Measurements from ENCODE around the gene USE1.

The USE1 gene

DNA sequence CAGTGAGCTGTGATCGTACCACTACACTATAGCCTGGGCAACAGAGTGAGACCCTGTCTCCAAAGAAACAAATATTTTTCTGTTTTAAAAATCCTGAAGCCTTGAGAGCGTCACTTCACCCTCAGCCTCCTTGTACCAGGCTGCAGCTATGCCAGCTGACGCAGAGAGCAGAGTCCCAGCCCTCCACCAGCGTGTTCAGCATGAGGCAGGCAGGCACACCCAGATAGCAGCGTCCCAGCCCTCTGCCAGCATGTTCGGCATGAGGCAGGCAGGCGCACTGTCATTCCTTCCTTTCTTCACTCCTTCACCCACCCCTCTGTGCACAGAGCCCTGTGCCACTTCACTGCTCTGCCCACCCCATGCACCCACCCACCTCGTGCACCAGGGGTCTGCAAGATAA is 43.3 kb upstream of the USE1 start:
- no peaks in the 10 kb centered on the region for H3K9me2 ChIP-seq (replicated peaks; ENCODE audit: low read depth, low read length)
- H4K20me1 ChIP-seq (ENCODE audit: insufficient read depth, low read length, poor library complexity, severe bottlenecking) = no peaks in the 10 kb centered on the region
- H3K27me3 ChIP-seq (ENCODE audit: insufficient read depth, low read length, poor library complexity, severe bottlenecking) = no peaks in the 10 kb centered on the region
- H2AFZ ChIP-seq (ENCODE audit: low read length) = no peak overlapping the region
- no peak overlapping the region for H3K4me3 ChIP-seq (ENCODE audit: low read length, poor library complexity, severe bottlenecking)
- H3K4me1 ChIP-seq (ENCODE audit: insufficient read depth, low read length, poor library complexity, severe bottlenecking) = no peaks in the 10 kb centered on the region
- no peak overlapping the region for H3K4me2 ChIP-seq (ENCODE audit: low read depth, low read length, poor library complexity, severe bottlenecking)
- no peaks in the 10 kb centered on the region for H3F3A ChIP-seq (ENCODE audit: low read depth)
- H3K9me3 ChIP-seq (ENCODE audit: insufficient read depth, low read depth, low read length) = no peaks in the 10 kb centered on the region
- TF ChIP-seq EZH2phosphoT487 (IDR thresholded peaks at IDR 0.05; ENCODE audit: borderline replicate concordance) = no peak
- TF ChIP-seq CTCF (conservative IDR thresholded peaks at IDR 0.05; ENCODE audit: low read length) = no peak
- peaks cover 67% of the 10 kb centered on the region; the same call in 1 of the 2 replicates for H3K36me3 ChIP-seq (ENCODE audit: insufficient read depth, low read length)
- H3K9ac ChIP-seq (ENCODE audit: low read depth, low read length, poor library complexity, severe bottlenecking) = no peak overlapping the region
- no peaks in the 10 kb centered on the region for H3K79me2 ChIP-seq (ENCODE audit: insufficient read depth, low read length)

DNA sequence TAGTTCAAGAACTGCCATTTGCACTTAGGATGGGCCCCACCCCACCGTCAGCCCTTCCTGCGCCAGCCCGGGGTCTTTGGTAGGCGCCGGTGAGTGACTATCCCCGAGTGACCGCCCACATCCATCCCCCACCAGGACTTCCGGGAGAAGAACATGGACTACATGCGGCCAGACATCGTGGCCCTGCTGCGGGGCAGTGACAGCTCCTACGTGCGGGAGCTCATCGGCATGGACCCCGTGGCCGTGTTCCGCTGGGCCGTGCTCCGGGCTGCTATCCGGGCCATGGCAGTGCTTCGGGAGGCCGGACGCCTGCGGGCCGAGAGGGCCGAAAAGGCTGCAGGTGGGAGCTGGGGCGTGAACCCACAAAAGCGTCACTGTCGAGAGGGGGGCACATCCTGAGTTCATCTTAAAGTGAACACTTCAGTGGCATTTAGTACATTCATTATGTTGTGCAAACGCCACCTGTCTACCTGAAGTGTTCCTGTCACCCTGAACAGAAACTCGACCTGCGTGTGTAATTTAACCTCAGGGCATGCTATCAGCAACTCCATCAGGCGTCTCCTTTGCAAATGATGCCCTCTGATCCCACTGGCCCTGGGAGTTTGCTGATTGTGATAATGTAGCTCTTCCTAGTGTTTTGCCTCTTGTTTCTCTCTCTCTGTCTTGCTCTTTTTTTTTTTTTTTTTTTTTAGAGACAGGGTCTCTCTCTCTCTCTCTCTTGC is 42.4 kb upstream of the USE1 start:
- TF ChIP-seq EZH2phosphoT487 (IDR thresholded peaks at IDR 0.05; ENCODE audit: borderline replicate concordance) (no peak), CTCF (conservative IDR thresholded peaks at IDR 0.05; ENCODE audit: low read length) (no peak)
- Histone ChIP-seq H3K27me3 (ENCODE audit: insufficient read depth, low read length, poor library complexity, severe bottlenecking) (no peaks in the 10 kb centered on the region), H3K9ac (ENCODE audit: low read depth, low read length, poor library complexity, severe bottlenecking) (no peak overlapping the region), H2AFZ (ENCODE audit: low read length) (no peak overlapping the region), H3F3A (ENCODE audit: low read depth) (no peaks in the 10 kb centered on the region), H3K9me2 (replicated peaks; ENCODE audit: low read depth, low read length) (no peaks in the 10 kb centered on the region), H3K4me1 (ENCODE audit: insufficient read depth, low read length, poor library complexity, severe bottlenecking) (no peaks in the 10 kb centered on the region), H3K79me2 (ENCODE audit: insufficient read depth, low read length) (no peaks in the 10 kb centered on the region), H3K4me2 (ENCODE audit: low read depth, low read length, poor library complexity, severe bottlenecking) (no peak overlapping the region), H3K4me3 (ENCODE audit: low read length, poor library complexity, severe bottlenecking) (no peak overlapping the region), H4K20me1 (ENCODE audit: insufficient read depth, low read length, poor library complexity, severe bottlenecking) (no peaks in the 10 kb centered on the region), H3K36me3 (ENCODE audit: insufficient read depth, low read length) (peaks cover 72% of the 10 kb centered on the region; the same call in 1 of the 2 replicates), H3K9me3 (ENCODE audit: insufficient read depth, low read depth, low read length) (no peaks in the 10 kb centered on the region)

- Histone ChIP-seq H3K4me3 (ENCODE audit: low read length, poor library complexity, severe bottlenecking) (no peak overlapping the region), H4K20me1 (ENCODE audit: insufficient read depth, low read length, poor library complexity, severe bottlenecking) (no peaks in the 10 kb centered on the region), H3K79me2 (ENCODE audit: insufficient read depth, low read length) (no peaks in the 10 kb centered on the region), H2AFZ (ENCODE audit: low read length) (no peak overlapping the region), H3F3A (ENCODE audit: low read depth) (no peaks in the 10 kb centered on the region), H3K9me3 (ENCODE audit: insufficient read depth, low read depth, low read length) (no peaks in the 10 kb centered on the region), H3K4me1 (ENCODE audit: insufficient read depth, low read length, poor library complexity, severe bottlenecking) (peaks cover 3% of the 10 kb centered on the region), H3K27me3 (ENCODE audit: insufficient read depth, low read length, poor library complexity, severe bottlenecking) (no peaks in the 10 kb centered on the region), H3K36me3 (ENCODE audit: insufficient read depth, low read length) (peaks cover 36% of the 10 kb centered on the region; the same call in 1 of the 2 replicates), H3K9ac (ENCODE audit: low read depth, low read length, poor library complexity, severe bottlenecking) (no peak overlapping the region), H3K9me2 (replicated peaks; ENCODE audit: low read depth, low read length) (no peaks in the 10 kb centered on the region), H3K4me2 (ENCODE audit: low read depth, low read length, poor library complexity, severe bottlenecking) (no peak overlapping the region)
- no peak for TF ChIP-seq EZH2phosphoT487 (IDR thresholded peaks at IDR 0.05; ENCODE audit: borderline replicate concordance)
- no peak for TF ChIP-seq CTCF (conservative IDR thresholded peaks at IDR 0.05; ENCODE audit: low read length)
Measured at GRCh38 chr19:17178291-17178690, 36.9 kb upstream of the USE1 start.
